K562 (cell line): ENCODE results near the gene LTA. TPM values are rescaled to one million over a fixed set of nuclear protein-coding genes. Genes with fewer than 3 reads are reported as not detected.

Experiments used
- ARID4B ChIP-seq: sonication (generic); formaldehyde crosslinking; IDR thresholded peaks from 2 replicates; pipeline ENCODE4 v1.8.0; 2022; ENCODE audit warnings: mild to moderate bottlenecking, missing genetic modification reagents
- CBX5 ChIP-seq: IDR thresholded peaks from 2 replicates; pipeline ENCODE4 v1.6.1; 2014; ENCODE audit warnings: low read depth, borderline replicate concordance
- DIDO1 ChIP-seq: fragments of 450-650 bp; IDR thresholded peaks from 2 replicates; pipeline ENCODE4 v1.6.1; 2016; ENCODE audit warnings: low read depth, missing biosample characterization, missing genetic modification characterization
- FOXJ3 ChIP-seq: sonication (generic); formaldehyde crosslinking; IDR thresholded peaks from 2 replicates; pipeline ENCODE4 v1.4.0; 2020; ENCODE audit warnings: mild to moderate bottlenecking, missing genetic modification reagents
- GABPA ChIP-seq: fragments of 200-800 bp; sonication (Bioruptor generic); conservative IDR thresholded peaks from 2 replicates; pipeline ENCODE4 v1.6.1; 2016; ENCODE audit warnings: low read depth, missing genetic modification characterization, missing compliant biosample characterization
- GTF2B ChIP-seq: IDR thresholded peaks from 2 replicates; pipeline ENCODE4 v1.6.1; 2011; ENCODE audit not compliant: insufficient read length; ENCODE audit errors: extremely low read depth
- HLTF ChIP-seq: fragments of 450-650 bp; IDR thresholded peaks from 2 replicates; pipeline ENCODE4 v1.6.1; 2016
- IRF1 ChIP-seq: sonication (generic); formaldehyde crosslinking; IDR thresholded peaks from 2 replicates; pipeline ENCODE4 v1.8.0; 2022; ENCODE audit warnings: missing genetic modification reagents, mild to moderate bottlenecking, borderline replicate concordance
- IRF2 ChIP-seq: sonication (generic); formaldehyde crosslinking; IDR thresholded peaks from 2 replicates; pipeline ENCODE4 v1.8.1; 2022; ENCODE audit warnings: mild to moderate bottlenecking, missing genetic modification reagents
- L3MBTL2 ChIP-seq: fragments of 450-650 bp; IDR thresholded peaks from 2 replicates; pipeline ENCODE4 v1.6.1; 2016; ENCODE audit warnings: mild to moderate bottlenecking, moderate library complexity
- POLR2G ChIP-seq: fragments of 200-400 bp; formaldehyde crosslinking; IDR thresholded peaks from 2 replicates; pipeline ENCODE4 v1.6.1; 2017; ENCODE audit warnings: low read depth, mild to moderate bottlenecking, antibody characterized with exemption, low read length, moderate library complexity
- TAF7 ChIP-seq: fragments of 450-650 bp; IDR thresholded peaks from 2 replicates; pipeline ENCODE4 v1.6.1; 2016; ENCODE audit warnings: missing genetic modification characterization, missing compliant biosample characterization
- TBL1XR1 ChIP-seq, 2 experiments: IDR thresholded peaks; 2 replicates each; pipeline ENCODE4 v1.6.1; 2012; ENCODE audit warnings: improper control_type of control experiment in 2 of 2, low read length in 2 of 2, mild to moderate bottlenecking in 1 of 2
- UBTF ChIP-seq, 2 experiments: IDR thresholded peaks; 2 replicates each; pipeline ENCODE4 v1.6.1; 2012; ENCODE audit warnings: improper control_type of control experiment in 2 of 2, low read depth in 2 of 2, low read length in 2 of 2, borderline replicate concordance in 1 of 2
- ZBTB17 ChIP-seq: fragments of 450-650 bp; formaldehyde crosslinking; IDR thresholded peaks from 2 replicates; pipeline ENCODE4 v1.4.0; 2020; ENCODE audit warnings: mild to moderate bottlenecking
- ZBTB26 ChIP-seq: fragments of 450-650 bp; formaldehyde crosslinking; IDR thresholded peaks from 2 replicates; pipeline ENCODE4 v1.4.0; 2022; ENCODE audit warnings: missing genetic modification characterization
- ZFP36 ChIP-seq: fragments of 150-350 bp; IDR thresholded peaks from 2 replicates; pipeline ENCODE4 v1.6.1; 2018; ENCODE audit warnings: low read length, low read depth; ENCODE audit not compliant: partially characterized antibody
- ZNF143 ChIP-seq: sonication (generic); formaldehyde crosslinking; IDR thresholded peaks from 2 replicates; pipeline ENCODE4 v1.9.0; 2022; ENCODE audit warnings: mild to moderate bottlenecking, missing genetic modification reagents
- ZNF217 ChIP-seq: sonication (generic); formaldehyde crosslinking; IDR thresholded peaks from 2 replicates; pipeline ENCODE4 v1.8.0; 2022; ENCODE audit warnings: mild to moderate bottlenecking, missing genetic modification reagents
- ZNF316 ChIP-seq: fragments of 450-650 bp; IDR thresholded peaks from 2 replicates; pipeline ENCODE4 v1.6.1; 2016
- polyA plus RNA-seq, 8 experiments: library from polyadenylated mRNA; depleted of rRNA in 4 of 8; stranded (reverse) in 5 of 8; unstranded in 3 of 8; fragments of >200 nt; fragmentation: Nextera tagmentation in 2 of 8; fragmentation: Illumina TruSeq in 1 of 8; extraction: Ambion mirVana in 2 of 8; extraction: Trizol in 1 of 8; gene quantifications; 2 replicates each; pipeline versions ENCODE4 v1.2.1 to v1.2.3, GENCODE V29; 2011 to 2014; ENCODE audit warnings: inconsistent platforms in 1 of 8, missing spikeins in 1 of 8
- total RNA-seq, 7 experiments: library from RNA; depleted of rRNA in 6 of 7; stranded (reverse); fragments of >200 nt in 6 of 7; fragmentation: Illumina TruSeq in 2 of 7; extraction: Trizol in 2 of 7; gene quantifications; 2 replicates each; pipeline versions ENCODE4 v1.2.1 to v1.2.3, GENCODE V29; 2011 to 2021; ENCODE audit warnings: low replicate concordance in 1 of 7

The LTA gene
- total and polyA plus RNA-seq, 9 of the 15 experiments (the other 6 are each of a cell fraction or from before 2014, with no cell fraction given): 0.80 TPM; not detected in 8

GRCh38 chr6:31546339-31546957 lies 25.6 kb upstream of the LTA start, which contains the start of gene ATP6V1G2 (continued):
- TF ChIP-seq ZFP36 (peak; percentile 42), DIDO1 (tag) (no peak), GABPA (no peak), ZNF316 (no peak), ZNF143 (CRISPR knock-in tag) (peak; percentile 34; the same call in 1 of the 2 replicates), GTF2B (no peak), IRF2 (CRISPR knock-in tag) (no peak), POLR2G (no peak), UBTF (IDR thresholded peaks at IDR 0.05; ENCODE audit: borderline replicate concordance in 1 of 2, low read depth in 2 of 2, low read length in 2 of 2) (no peak), CBX5 (no peak), ARID4B (CRISPR knock-in tag) (0 out of 2 replicates have a peak, but pooled peaks have one; percentile 12), FOXJ3 (CRISPR knock-in tag) (no peak), TAF7 (no peak), ZBTB17 (CRISPR knock-in tag) (no peak), L3MBTL2 (peak; percentile 15; the same call in 1 of the 2 replicates), ZNF217 (CRISPR knock-in tag) (no peak), HLTF (no peak), IRF1 (CRISPR knock-in tag) (no peak), ZBTB26 (CRISPR knock-in tag) (no peak), TBL1XR1 (IDR thresholded peaks at IDR 0.05; ENCODE audit: low read length in 2 of 2) (no peak)
